Vagina (tissue), 2 donors: ENCODE measurements around the gene VSTM2B. TPM values are rescaled to one million over a fixed set of nuclear protein-coding genes. Genes with fewer than 3 reads are reported as not detected.

Source experiments
- DNase-seq, 2 donors: peaks; one replicate each; pipeline ENCODE4 v3.0.0-alpha.2; 2017; ENCODE audit errors: extremely low spot score in 2 of 2
- H3K27ac ChIP-seq: fragments of 200-600 bp; sonication (generic); one replicate; pipeline ENCODE4 v1.5.1; 2019
- H3K27me3 ChIP-seq: fragments of 200-600 bp; sonication (generic); one replicate; pipeline ENCODE4 v1.5.1; 2019
- H3K36me3 ChIP-seq, 2 donors: fragments of 200-600 bp; sonication (generic); one replicate each; pipeline ENCODE4 v1.5.1; 2017 to 2019
- H3K4me1 ChIP-seq: fragments of 200-600 bp; sonication (generic); one replicate; pipeline ENCODE4 v1.5.1; 2019
- H3K4me3 ChIP-seq, 2 donors: fragments of 200-600 bp; sonication (generic); 1 replicate in 1 of 2; 2 replicates in 1 of 2; pipeline ENCODE4 v1.5.1; 2016 to 2019
- H3K9me3 ChIP-seq: fragments of 200-600 bp; sonication (generic); one replicate; pipeline ENCODE4 v1.5.1; 2019
- POLR2A ChIP-seq, 2 donors: fragments of 450-650 bp; IDR thresholded peaks; one replicate each; pipeline ENCODE4 v1.6.1; 2017; ENCODE audit warnings: antibody characterized with exemption in 2 of 2, mild to moderate bottlenecking in 2 of 2, moderate library complexity in 2 of 2
- POLR2AphosphoS5 ChIP-seq, 2 donors: sonication (generic); formaldehyde crosslinking; IDR thresholded peaks; one replicate each; pipeline ENCODE4 v1.9.0; 2017; ENCODE audit warnings: antibody characterized with exemption in 2 of 2, mild to moderate bottlenecking in 2 of 2, low read depth in 1 of 2; ENCODE audit not compliant: insufficient read depth in 1 of 2
- intact Hi-C: fragments of 100-400 bp; cut with DNase I; formaldehyde crosslinking; loops from one replicate; pipeline ENCODE4 v1.15.1; 2023
- total RNA-seq: library from RNA; depleted of rRNA; stranded (reverse); fragments of >200 nt; gene quantifications from one replicate; pipeline ENCODE4 v1.2.3, GENCODE V29; 2016
- TF ChIP-seq, protein P1 (sequence below), 3 experiments: fragments of 450-650 bp in 2 of 3; fragments of 200-600 bp in 1 of 3; sonication (generic) in 1 of 3; IDR thresholded peaks; one replicate each; pipeline ENCODE4 v1.5.1; 2017 to 2019; ENCODE audit warnings: antibody characterized with exemption in 3 of 3, mild to moderate bottlenecking in 2 of 3, moderate library complexity in 2 of 3

VSTM2B gene
- total RNA-seq, 1 donor from 2014 or later = 0.98 TPM

DNA sequence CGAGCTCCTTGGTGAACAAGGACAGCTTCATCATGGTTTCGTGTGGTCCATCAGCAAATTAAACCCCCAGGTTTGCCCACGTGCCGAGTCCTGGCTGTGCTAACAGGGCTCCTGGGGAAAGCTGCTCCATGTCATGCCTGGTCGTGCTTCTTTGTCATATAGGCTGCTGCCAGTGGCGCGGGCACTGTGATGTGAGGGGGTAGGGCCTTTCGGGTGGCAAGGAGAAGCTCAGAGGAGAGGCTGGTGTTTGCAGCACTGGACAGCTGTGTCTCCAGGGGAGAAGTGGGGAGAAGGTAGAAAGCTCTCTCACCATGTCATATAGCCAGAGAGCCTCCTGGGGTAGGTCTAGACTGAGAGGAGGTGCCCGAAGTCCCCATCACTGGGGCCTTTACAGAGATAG, 13.3 kb downstream of the VSTM2B start:
- no peaks in the 10 kb centered on the region for H3K9me3 ChIP-seq
- no peaks in the 10 kb centered on the region for H3K27me3 ChIP-seq
- TF ChIP-seq POLR2AphosphoS5 (IDR thresholded peaks at IDR 0.05; ENCODE audit: insufficient read depth in 1 of 2, low read depth in 1 of 2) (no peak), POLR2A (IDR thresholded peaks at IDR 0.05) (no peak)
- TF ChIP-seq, protein P1, sequence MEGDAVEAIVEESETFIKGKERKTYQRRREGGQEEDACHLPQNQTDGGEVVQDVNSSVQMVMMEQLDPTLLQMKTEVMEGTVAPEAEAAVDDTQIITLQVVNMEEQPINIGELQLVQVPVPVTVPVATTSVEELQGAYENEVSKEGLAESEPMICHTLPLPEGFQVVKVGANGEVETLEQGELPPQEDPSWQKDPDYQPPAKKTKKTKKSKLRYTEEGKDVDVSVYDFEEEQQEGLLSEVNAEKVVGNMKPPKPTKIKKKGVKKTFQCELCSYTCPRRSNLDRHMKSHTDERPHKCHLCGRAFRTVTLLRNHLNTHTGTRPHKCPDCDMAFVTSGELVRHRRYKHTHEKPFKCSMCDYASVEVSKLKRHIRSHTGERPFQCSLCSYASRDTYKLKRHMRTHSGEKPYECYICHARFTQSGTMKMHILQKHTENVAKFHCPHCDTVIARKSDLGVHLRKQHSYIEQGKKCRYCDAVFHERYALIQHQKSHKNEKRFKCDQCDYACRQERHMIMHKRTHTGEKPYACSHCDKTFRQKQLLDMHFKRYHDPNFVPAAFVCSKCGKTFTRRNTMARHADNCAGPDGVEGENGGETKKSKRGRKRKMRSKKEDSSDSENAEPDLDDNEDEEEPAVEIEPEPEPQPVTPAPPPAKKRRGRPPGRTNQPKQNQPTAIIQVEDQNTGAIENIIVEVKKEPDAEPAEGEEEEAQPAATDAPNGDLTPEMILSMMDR (IDR thresholded peaks at IDR 0.05) = no peak
- no peak overlapping the region for H3K27ac ChIP-seq
- DNase-seq = no peak
- intact Hi-C loops = no loop called here
- no peaks in the 10 kb centered on the region for H3K36me3 ChIP-seq
- H3K4me1 ChIP-seq = no peaks in the 10 kb centered on the region
- no peak overlapping the region for H3K4me3 ChIP-seq

DNA sequence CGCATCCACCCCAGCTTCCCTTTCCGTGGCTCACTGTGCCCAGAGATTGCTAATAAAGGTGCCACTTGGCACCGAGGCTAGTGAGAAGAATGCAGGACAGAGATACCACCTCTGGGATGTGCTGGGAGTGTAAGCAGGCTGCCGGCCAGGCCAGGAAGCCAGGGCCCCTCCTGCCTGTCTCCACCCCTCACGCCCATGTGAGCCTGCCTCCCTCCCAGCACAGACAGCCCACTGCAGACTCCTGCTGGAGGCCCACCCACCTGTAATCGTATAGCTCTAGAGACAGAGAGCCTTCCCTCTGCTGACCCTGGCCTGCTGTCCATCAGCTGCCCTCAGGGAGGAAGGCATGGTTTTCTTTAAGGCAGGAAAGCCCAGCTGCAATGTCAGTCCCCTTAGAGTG, 13.9 kb downstream of the VSTM2B start:
- TF ChIP-seq, protein P1 (IDR thresholded peaks at IDR 0.05) = no peak
- TF ChIP-seq POLR2A (IDR thresholded peaks at IDR 0.05) = no peak
- no peak for TF ChIP-seq POLR2AphosphoS5 (IDR thresholded peaks at IDR 0.05; ENCODE audit: insufficient read depth in 1 of 2, low read depth in 1 of 2)
- no peak overlapping the region for H3K4me3 ChIP-seq
- no peaks in the 10 kb centered on the region for H3K9me3 ChIP-seq
- no peaks in the 10 kb centered on the region for H3K36me3 ChIP-seq
- no peaks in the 10 kb centered on the region for H3K27me3 ChIP-seq
- intact Hi-C loops = no loop called here
- H3K27ac ChIP-seq = no peak overlapping the region
- no peaks in the 10 kb centered on the region for H3K4me1 ChIP-seq
- no peak for DNase-seq

DNA sequence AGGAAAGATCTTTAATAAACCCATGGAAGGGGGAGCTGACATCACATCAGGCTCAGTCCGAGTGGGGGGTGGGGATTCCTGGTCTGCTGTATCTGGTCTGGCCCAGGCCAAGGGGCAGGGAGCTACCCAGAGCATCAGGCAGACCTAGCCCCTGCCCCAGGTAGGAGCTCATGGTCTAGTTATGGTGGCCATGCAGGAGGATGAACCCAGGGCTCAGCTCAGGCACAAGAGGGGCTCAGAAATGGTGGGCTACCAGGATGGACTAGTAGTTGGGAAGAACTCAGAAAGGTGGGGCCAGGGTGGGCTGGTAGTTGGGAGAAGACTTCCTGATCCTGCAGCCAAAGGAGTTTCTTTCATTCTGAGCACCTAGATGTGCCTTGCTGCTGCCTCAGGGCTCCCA, 14.3 kb downstream of the VSTM2B start:
- no peaks in the 10 kb centered on the region for H3K27me3 ChIP-seq
- DNase-seq = no peak
- TF ChIP-seq POLR2AphosphoS5 (IDR thresholded peaks at IDR 0.05; ENCODE audit: insufficient read depth in 1 of 2, low read depth in 1 of 2) (no peak), POLR2A (IDR thresholded peaks at IDR 0.05) (no peak)
- TF ChIP-seq, protein P1 (IDR thresholded peaks at IDR 0.05) = no peak
- intact Hi-C loops = no loop called here
- H3K4me3 ChIP-seq = no peak overlapping the region
- no peak overlapping the region for H3K27ac ChIP-seq
- no peaks in the 10 kb centered on the region for H3K4me1 ChIP-seq
- H3K36me3 ChIP-seq = no peaks in the 10 kb centered on the region
- no peaks in the 10 kb centered on the region for H3K9me3 ChIP-seq

DNA sequence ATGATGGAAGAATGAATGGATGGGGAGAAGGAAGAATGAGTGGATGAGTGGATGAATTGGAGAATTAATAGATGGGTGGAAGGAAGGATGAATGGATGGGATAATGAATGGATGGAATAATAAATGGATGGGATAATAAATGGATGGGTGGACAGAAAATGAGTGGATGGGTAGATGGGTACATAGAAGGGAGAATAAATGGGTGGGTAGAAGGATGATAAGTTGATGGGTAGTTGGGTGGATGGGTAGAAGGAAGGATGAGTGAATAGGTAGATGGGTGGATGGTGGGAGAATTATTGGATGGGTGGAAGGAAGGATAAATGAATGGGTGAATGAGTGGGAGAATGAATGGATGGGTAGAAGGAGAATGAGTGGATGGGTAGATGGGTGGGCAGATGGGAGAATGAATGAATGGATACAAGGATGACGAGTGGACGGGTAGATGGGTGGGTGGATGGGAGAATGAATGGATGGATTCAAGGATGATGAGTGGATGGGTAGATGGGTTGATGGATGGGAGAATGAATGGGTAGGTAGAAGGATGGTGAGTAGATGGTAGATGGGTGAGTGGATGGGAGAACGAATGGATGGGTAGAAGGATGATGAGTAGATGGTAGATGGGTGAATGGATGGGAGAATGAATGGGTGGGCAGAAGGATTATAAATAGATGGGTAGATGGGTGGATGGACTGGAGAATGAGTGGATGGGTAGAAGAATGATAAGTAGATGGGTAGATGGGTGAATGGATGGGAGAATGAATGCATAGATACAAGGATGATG, 15.9 kb downstream of the VSTM2B start:
- H3K9me3 ChIP-seq = no peaks in the 10 kb centered on the region
- no peaks in the 10 kb centered on the region for H3K4me1 ChIP-seq
- intact Hi-C loops = no loop called here
- H3K36me3 ChIP-seq = no peaks in the 10 kb centered on the region
- H3K27ac ChIP-seq = no peak overlapping the region
- no peaks in the 10 kb centered on the region for H3K27me3 ChIP-seq
- no peak for DNase-seq
- no peak overlapping the region for H3K4me3 ChIP-seq
- no peak for TF ChIP-seq POLR2A (IDR thresholded peaks at IDR 0.05)
- TF ChIP-seq POLR2AphosphoS5 (IDR thresholded peaks at IDR 0.05; ENCODE audit: insufficient read depth in 1 of 2, low read depth in 1 of 2) = no peak
- TF ChIP-seq, protein P1 (IDR thresholded peaks at IDR 0.05) = no peak

DNA sequence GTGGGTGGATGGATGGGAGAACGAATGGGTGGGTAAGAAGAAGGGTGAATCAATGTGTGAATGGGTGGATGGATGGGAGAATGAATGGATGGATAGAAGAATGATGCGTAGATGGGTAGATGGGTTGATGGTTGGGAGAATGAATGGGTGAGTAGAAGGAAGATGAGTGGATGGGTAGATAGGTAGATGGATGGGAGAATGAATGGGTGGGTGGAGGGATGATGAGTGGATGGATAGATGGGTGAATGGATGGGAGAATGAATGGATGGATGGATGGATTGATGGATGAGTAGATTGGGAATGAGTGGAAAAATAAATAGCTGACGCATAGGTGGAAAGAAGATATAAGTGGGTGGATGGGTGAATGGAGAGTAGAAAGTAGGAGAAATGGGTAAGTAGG, 16.5 kb downstream of the VSTM2B start:
- intact Hi-C loops = no loop called here
- no peak for DNase-seq
- no peak overlapping the region for H3K4me3 ChIP-seq
- TF ChIP-seq POLR2A (IDR thresholded peaks at IDR 0.05) (no peak), POLR2AphosphoS5 (IDR thresholded peaks at IDR 0.05; ENCODE audit: insufficient read depth in 1 of 2, low read depth in 1 of 2) (no peak)
- TF ChIP-seq, protein P1 (IDR thresholded peaks at IDR 0.05) = no peak
- no peak overlapping the region for H3K27ac ChIP-seq
- no peaks in the 10 kb centered on the region for H3K9me3 ChIP-seq
- no peaks in the 10 kb centered on the region for H3K27me3 ChIP-seq
- no peaks in the 10 kb centered on the region for H3K4me1 ChIP-seq
- H3K36me3 ChIP-seq = no peaks in the 10 kb centered on the region
